Astrocyte (in vitro differentiated cells and primary cell): ENCODE results near the gene LYPD6.

Source experiments
- EZH2 ChIP-seq: IDR thresholded peaks from 2 replicates; pipeline ENCODE4 v1.6.1; 2012; ENCODE audit warnings: mild to moderate bottlenecking, low read length, inconsistent platforms; ENCODE audit not compliant: insufficient read depth
- TF ChIP-seq, protein P1 (sequence below): IDR thresholded peaks from 2 replicates; pipeline ENCODE4 v1.5.1; 2011; ENCODE audit warnings: low read depth, mild to moderate bottlenecking, inconsistent platforms, low read length, moderate library complexity; ENCODE audit not compliant: insufficient read depth

DNA sequence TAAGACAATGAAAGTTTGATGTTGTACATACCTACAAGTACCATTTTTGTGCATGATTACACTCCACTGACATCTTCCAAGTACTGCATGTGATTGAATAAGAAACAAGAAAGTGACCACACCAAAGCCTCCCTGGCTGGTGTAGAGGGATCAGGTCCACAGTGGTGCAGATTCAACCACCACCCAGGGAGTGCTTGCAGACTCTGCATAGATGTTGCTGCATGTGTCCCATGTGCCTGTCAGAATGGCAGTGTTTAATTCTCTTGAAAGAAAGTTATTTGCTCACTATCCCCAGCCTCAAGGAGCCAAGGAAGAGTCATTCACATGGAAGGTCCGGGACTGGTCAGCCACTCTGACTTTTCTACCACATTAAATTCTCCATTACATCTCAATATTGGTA, 142.7 kb downstream of the LYPD6 start:
- TF ChIP-seq, protein P1, sequence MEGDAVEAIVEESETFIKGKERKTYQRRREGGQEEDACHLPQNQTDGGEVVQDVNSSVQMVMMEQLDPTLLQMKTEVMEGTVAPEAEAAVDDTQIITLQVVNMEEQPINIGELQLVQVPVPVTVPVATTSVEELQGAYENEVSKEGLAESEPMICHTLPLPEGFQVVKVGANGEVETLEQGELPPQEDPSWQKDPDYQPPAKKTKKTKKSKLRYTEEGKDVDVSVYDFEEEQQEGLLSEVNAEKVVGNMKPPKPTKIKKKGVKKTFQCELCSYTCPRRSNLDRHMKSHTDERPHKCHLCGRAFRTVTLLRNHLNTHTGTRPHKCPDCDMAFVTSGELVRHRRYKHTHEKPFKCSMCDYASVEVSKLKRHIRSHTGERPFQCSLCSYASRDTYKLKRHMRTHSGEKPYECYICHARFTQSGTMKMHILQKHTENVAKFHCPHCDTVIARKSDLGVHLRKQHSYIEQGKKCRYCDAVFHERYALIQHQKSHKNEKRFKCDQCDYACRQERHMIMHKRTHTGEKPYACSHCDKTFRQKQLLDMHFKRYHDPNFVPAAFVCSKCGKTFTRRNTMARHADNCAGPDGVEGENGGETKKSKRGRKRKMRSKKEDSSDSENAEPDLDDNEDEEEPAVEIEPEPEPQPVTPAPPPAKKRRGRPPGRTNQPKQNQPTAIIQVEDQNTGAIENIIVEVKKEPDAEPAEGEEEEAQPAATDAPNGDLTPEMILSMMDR = no peak
- TF ChIP-seq EZH2 = no peak
